Thyroid gland (tissue), 4 donors: ENCODE results near the gene GGA3.

Experiments used
- CTCF ChIP-seq, 6 experiments: fragments of 200-600 bp in 3 of 6; fragments of 450-650 bp in 3 of 6; sonication (generic) in 3 of 6; IDR thresholded peaks; one replicate each; pipeline ENCODE4 v1.5.1; 2016 to 2019; ENCODE audit warnings: antibody characterized with exemption in 6 of 6, mild to moderate bottlenecking in 2 of 6, inconsistent platforms in 1 of 6, moderate library complexity in 1 of 6
- POLR2A ChIP-seq, 2 donors: fragments of 450-650 bp; IDR thresholded peaks; one replicate each; pipeline ENCODE4 v1.6.1; 2017; ENCODE audit warnings: antibody characterized with exemption in 2 of 2, mild to moderate bottlenecking in 2 of 2, moderate library complexity in 1 of 2

DNA sequence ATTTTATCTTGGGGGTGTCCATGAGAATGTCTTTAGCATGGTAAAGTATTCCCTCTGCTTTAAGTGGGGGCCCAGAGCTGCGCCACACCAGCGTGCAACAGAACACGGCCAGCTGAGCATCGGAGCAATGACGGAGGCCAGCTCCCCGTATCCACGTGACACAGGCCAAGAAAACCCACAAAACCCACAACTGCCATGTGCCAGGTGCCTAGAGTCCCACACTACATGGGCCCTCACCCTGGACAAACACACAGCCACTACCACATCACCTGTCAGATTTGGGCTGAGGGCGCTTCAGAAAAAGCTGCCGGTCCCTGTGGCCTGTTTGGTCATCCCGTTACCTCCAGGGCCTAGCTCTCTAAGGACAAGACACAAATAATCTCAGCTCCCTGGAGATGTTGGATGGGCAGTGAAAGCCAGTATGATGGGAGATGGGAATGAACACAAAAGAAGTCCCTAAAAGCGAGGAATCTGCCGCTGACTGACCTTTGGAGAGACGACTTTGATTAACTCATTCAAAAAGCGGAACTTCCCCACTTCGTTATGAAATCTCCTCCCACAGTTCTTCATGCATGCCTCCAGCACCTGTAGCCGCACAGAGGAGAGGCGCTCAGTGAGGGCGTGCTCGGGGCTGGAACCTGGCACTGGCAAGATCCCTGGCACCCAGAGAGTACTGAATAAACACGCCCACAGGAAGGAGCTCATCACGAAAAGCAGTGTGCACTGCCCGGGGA lies 17.1 kb downstream of the GGA3 start:
- no peak for TF ChIP-seq CTCF (IDR thresholded peaks at IDR 0.05)
- no peak for TF ChIP-seq POLR2A (IDR thresholded peaks at IDR 0.05)
